Heart right ventricle (tissue), 16 donors: ENCODE results near the gene STAT6. TPM values are rescaled to one million over a fixed set of nuclear protein-coding genes. Genes with fewer than 3 reads are reported as not detected.

Experiments used
- ATAC-seq, 8 donors: fragments of 200-7000 bp; cut with Tn5 transposase; one replicate each; pipeline ENCODE4 v1.9.1; 2020; ENCODE audit warnings: mild to moderate bottlenecking in 8 of 8, moderate library complexity in 8 of 8, moderate number of reproducible peaks in 1 of 8
- DNase-seq, 2 donors: peaks; one replicate each; pipeline ENCODE4 v3.0.0-alpha.2; 2020
- H3K27ac ChIP-seq, 10 donors: fragments of 200-600 bp; sonication (generic) in 2 of 10; one replicate each; pipeline versions ENCODE4 v1.5.0 to v1.8.0; 2020 to 2022; ENCODE audit warnings: mild to moderate bottlenecking in 3 of 10
- H3K27me3 ChIP-seq, 7 donors: fragments of 200-600 bp; one replicate each; pipeline ENCODE4 v1.8.0; 2021 to 2022; ENCODE audit warnings: mild to moderate bottlenecking in 2 of 7
- H3K36me3 ChIP-seq, 9 donors: fragments of 200-600 bp; sonication (generic) in 1 of 9; one replicate each; pipeline versions ENCODE4 v1.5.0 to v1.8.0; 2020 to 2022; ENCODE audit warnings: mild to moderate bottlenecking in 2 of 9
- H3K4me1 ChIP-seq, 9 donors: fragments of 200-600 bp; sonication (generic) in 1 of 9; one replicate each; pipeline versions ENCODE4 v1.5.0 to v1.8.0; 2020 to 2022; ENCODE audit warnings: mild to moderate bottlenecking in 4 of 9
- H3K4me3 ChIP-seq, 10 donors: fragments of 200-600 bp; sonication (generic) in 2 of 10; one replicate each; pipeline versions ENCODE4 v1.5.0 to v1.8.0; 2020 to 2022; ENCODE audit warnings: mild to moderate bottlenecking in 7 of 10, moderate library complexity in 2 of 10
- H3K9me3 ChIP-seq, 11 donors: fragments of 200-600 bp in 10 of 11; sonication (generic) in 2 of 11; one replicate each; pipeline versions ENCODE4 v1.5.0 to v1.8.0; 2013 to 2022; ENCODE audit warnings: mild to moderate bottlenecking in 2 of 11, control low read depth in 1 of 11, moderate library complexity in 1 of 11
- WGBS, 2 donors: extraction: QIAGEN DNeasy Blood & Tissue Kit; methylation state at CpG; one replicate each; pipeline ENCODE4 v1.1.7; 2013; ENCODE audit warnings: inconsistent platforms in 1 of 2; 5-methylcytosine and 5-hydroxymethylcytosine counted together
- intact Hi-C, 10 donors: fragments of 100-400 bp; cut with DNase I; formaldehyde crosslinking; loops; one replicate each; pipeline versions ENCODE4 v1.11.1 to v1.14.2; 2022
- polyA plus RNA-seq, 2 donors: library from polyadenylated mRNA; stranded (reverse); fragments of 200-250 nt; gene quantifications; one replicate each; pipeline ENCODE4 v1.2.3, GENCODE V29; 2013
- total RNA-seq, 10 donors: library from RNA; stranded (reverse); fragmentation: NEBNext Ultra II Directional in 3 of 10; extraction: Animal tissue kit (Norgen Biotek cat#: 25700) in 3 of 10; gene quantifications; one replicate each; pipeline versions ENCODE4 v1.2.1 to v1.2.4, GENCODE V29; 2021 to 2023
- TF ChIP-seq, protein P1 (sequence below), 9 donors: fragments of 200-600 bp; sonication (generic) in 2 of 9; IDR thresholded peaks; one replicate each; pipeline versions ENCODE4 v1.5.0 to v1.8.0; 2021 to 2022; ENCODE audit warnings: antibody characterized with exemption in 9 of 9, mild to moderate bottlenecking in 5 of 9, moderate library complexity in 1 of 9
- donor health status: Arrhythmogenic right ventricular cardiomyopathy.
- donor health status: ischemic (EF 13 %, LVEDD 7.1; RV severe dilation, severe dysfunction).
- donor health status: healthy with polysubstance abuse.
- donor health status: DM: no; HTN: yes; CAD: no.
- donor health status: DM: no; HTN: no; CAD: no.
- donor health status: ischemic (EF 25% LVEDD 6.9; RV normal size, moderate dysfunction).
- donor health status: ischemic (EF 25% LVEDD 5.7; RV mildly dilated, moderate dysfunction).
- donor health status: healthy.
- donor health status: DM: yes; HTN: yes; CAD: no.
- donor health status: Ischemic cardiomyopathy.
- donor health status: ischemic (EF 35%, LVEDD 5.7; RV mildly dilated, moderate dysfunction).
- donor health status: nonischemic (EF 11% LVEDD 7.7; RV severe dilation, severe dysfunction).
- donor health status: DM: yes; HTN: yes; CAD: no.
- donor health status: PGD.
- donor health status: ischemic (EF 29% LVEDD 5.4; RV normal size, mild dysfunction).
- donor health status: nonischemic (EF 23%, LVEDD 6.1; RV moderate dilation, normal function).

STAT6 gene
- total and polyA plus RNA-seq, 12 donors: 23.3 to 77.8 (median 38.0) TPM

DNA sequence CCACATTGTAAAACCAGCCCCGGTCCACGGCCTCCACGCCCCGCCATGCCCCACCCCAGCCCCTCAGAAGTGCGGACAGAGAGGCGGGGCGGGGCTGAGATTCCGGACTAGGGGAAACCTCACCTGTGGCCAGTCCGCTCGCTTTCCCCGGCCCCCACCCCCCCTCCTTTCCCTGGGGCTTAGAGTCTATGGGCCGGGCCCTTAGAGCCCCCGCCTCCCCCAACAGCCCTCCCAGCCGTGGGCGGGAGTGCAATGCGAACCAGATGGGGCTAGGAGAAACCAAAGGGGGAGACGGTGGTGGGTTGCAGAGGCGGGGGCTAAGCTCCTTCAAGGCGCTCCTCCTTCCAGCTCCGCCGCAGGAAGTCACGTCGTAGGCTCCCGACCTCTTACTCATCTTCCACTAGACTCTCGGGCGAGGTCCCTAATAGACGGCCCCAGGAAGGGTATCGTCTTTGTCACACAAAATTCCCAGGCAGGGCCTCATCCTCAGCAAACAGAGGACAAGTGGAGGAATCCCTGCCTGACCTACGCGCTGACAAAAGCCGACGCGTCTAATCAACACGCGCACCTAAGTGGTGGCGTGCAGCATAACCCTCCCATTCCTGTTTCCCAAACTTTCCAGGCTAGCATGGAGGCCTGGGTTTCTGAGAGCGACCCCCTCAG lies 23.3 kb downstream of the STAT6 start:
- DNase-seq: peak; percentile 86 to 90
- ATAC-seq: peak; percentile 41 to 69 (median 66)
- intact Hi-C loops: loop anchor here in 3 of 10 donors (2.0 to 5.0 kb wide), 2 partner anchors 23 to 456 kb away; partner anchors contain the start of genes STAT6 (in 2 of the 3) and BAZ2A (in 1 of the 3)
- Histone ChIP-seq H3K27ac (peak overlapping the region; percentile 91 to 100 (median 99)), H3K27me3 (no peaks in the 10 kb centered on the region), H3K36me3 (peaks cover 0 to 21% (median 11%) of the 10 kb centered on the region in 9 donors), H3K4me1 (peaks cover 17 to 62% (median 45%) of the 10 kb centered on the region in 9 donors), H3K9me3 (no peaks in the 10 kb centered on the region), H3K4me3 (peak overlapping the region; percentile 57 to 99 (median 86))
- TF ChIP-seq, protein P1, sequence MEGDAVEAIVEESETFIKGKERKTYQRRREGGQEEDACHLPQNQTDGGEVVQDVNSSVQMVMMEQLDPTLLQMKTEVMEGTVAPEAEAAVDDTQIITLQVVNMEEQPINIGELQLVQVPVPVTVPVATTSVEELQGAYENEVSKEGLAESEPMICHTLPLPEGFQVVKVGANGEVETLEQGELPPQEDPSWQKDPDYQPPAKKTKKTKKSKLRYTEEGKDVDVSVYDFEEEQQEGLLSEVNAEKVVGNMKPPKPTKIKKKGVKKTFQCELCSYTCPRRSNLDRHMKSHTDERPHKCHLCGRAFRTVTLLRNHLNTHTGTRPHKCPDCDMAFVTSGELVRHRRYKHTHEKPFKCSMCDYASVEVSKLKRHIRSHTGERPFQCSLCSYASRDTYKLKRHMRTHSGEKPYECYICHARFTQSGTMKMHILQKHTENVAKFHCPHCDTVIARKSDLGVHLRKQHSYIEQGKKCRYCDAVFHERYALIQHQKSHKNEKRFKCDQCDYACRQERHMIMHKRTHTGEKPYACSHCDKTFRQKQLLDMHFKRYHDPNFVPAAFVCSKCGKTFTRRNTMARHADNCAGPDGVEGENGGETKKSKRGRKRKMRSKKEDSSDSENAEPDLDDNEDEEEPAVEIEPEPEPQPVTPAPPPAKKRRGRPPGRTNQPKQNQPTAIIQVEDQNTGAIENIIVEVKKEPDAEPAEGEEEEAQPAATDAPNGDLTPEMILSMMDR (IDR thresholded peaks at IDR 0.05): no peak
- WGBS, 2 donors: 0 to 1% methylated on average over 37 of the region's 37 CpGs

DNA sequence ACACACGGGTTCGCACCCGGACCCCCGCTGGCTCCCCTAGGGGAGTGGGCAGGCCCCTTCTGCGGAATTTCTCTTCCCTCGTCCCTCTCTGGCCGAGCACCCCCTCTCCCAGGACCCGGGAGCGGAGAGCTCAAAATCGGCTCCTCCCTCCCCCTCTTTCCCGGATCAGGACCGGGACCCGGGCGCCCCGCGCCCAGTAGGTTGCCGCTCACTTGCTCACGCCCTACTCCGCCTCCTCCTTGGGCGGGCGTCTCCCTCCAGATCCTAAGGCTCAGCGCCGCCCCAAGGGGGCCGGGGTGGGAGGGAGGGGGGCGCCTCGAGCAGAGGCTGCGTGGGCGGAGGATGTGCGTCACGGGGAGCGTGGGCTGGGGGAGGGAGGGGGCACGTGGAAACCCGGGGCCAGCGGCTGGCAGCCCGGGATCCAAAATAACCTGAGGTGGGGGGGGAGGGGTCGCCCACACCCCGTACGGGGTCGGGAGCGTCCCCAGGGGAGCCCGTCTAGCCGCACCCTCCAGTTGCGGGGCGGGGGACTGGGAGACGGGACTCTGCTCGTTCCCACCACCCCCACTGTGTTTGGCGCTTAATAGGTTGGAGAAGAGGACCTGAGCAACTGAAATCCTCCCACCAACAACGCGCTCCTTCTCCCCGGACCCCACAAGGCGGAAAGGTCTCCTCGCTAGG lies 24.0 kb downstream of the STAT6 start:
- Histone ChIP-seq H3K4me1 (peaks cover 14 to 55% (median 38%) of the 10 kb centered on the region in 9 donors), H3K4me3 (peak overlapping the region; percentile 57 to 99 (median 86)), H3K9me3 (no peaks in the 10 kb centered on the region), H3K27me3 (no peaks in the 10 kb centered on the region), H3K36me3 (peaks cover 0 to 14% (median 4%) of the 10 kb centered on the region in 9 donors), H3K27ac (peak overlapping the region; percentile 91 to 100 (median 99))
- 1% methylated on average over 43 to 52 of the region's 52 CpGs for WGBS, 2 donors
- TF ChIP-seq, protein P1 (IDR thresholded peaks at IDR 0.05): no peak
- peak; percentile 93 for DNase-seq
- peak; percentile 60 to 80 (median 72) for ATAC-seq
- intact Hi-C loops: loop anchor here in 2 of 10 donors (2.0 to 5.0 kb wide), 2 partner anchors 24 to 455 kb away; partner anchors contain the start of genes BAZ2A (in 1 of the 2) and STAT6 (in 1 of the 2)

DNA sequence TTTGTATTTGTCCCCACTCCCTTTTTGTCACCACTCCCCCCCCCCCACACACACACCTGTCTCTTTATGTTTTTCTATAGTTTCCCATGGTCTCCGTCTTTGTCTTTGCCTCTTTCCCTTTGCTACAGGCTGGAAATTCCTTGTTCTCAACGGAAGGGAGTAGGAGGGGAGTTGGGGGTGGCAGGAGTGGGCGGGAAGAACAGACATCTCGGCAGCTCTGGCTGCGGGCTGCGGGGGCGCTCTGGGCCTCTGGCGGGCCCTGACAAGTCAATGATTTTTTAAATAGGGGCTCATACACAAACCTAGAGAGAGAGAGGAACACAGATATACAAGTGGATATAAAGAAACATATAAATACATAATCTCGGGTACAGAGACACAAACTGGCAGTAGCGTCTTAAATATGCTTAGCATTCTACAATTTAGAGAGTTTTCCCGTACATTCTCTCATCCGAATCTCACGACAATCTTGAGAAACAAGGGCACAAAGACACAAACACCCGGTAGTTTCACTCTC lies 24.6 kb downstream of the STAT6 start:
- H3K36me3 ChIP-seq: peaks cover 0 to 8% (median 3%) of the 10 kb centered on the region in 9 donors
- ATAC-seq (peak in 5 of 8 donors; percentile 11 to 46 (median 34)), DNase-seq (peak; percentile 71 to 80)
- H3K27ac ChIP-seq: peak overlapping the region; percentile 91 to 100 (median 99)
- intact Hi-C loops: loop anchor here in 2 of 10 donors (1.0 to 5.0 kb wide), 3 partner anchors 24 to 454 kb away; partner anchors contain the start of genes STAT6 (in 2 of the 2) and BAZ2A (in 1 of the 2)
- no peaks in the 10 kb centered on the region for H3K9me3 ChIP-seq
- H3K4me1 ChIP-seq: peaks cover 13 to 50% (median 32%) of the 10 kb centered on the region in 9 donors
- no peaks in the 10 kb centered on the region for H3K27me3 ChIP-seq
- TF ChIP-seq, protein P1 (IDR thresholded peaks at IDR 0.05): peak in 6 of 9 donors; percentile 26 to 59 (median 40)
- H3K4me3 ChIP-seq: peak overlapping the region; percentile 57 to 99 (median 86)
- 1 to 2% methylated on average over 14 of the region's 14 CpGs for WGBS, 2 donors

DNA sequence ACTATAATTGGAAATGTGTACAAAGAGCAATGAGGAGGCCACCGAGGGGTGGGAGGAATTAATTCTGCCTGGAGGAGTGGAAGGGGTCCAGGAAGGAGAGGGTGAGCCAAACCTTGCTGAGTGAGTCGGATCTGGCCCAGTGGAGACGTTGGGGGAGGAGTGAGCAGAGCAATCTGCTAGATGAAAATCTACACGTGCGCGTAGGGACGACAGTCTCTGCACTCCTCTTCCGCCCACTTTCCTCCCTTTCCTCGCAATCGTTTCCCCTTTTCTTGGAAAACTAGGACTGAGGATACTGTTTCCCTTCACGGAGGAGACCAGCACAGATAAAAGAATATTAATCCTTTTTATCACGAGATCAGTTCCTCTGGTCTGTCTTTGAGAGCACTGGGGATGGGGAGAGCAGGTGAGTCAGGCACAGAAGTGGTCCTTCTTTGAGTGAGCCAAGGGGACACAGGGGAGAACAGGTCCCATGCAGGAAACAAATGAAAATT lies 25.1 kb downstream of the STAT6 start:
- H3K4me1 ChIP-seq: peaks cover 9 to 45% (median 27%) of the 10 kb centered on the region in 9 donors
- no peaks in the 10 kb centered on the region for H3K9me3 ChIP-seq
- ATAC-seq (no peak), DNase-seq (peak in 1 of 2 donors; percentile 52)
- intact Hi-C loops: loop anchor here in 2 of 10 donors (1.0 to 5.0 kb wide), 3 partner anchors 25 to 454 kb away; partner anchors contain the start of genes STAT6 (in 2 of the 2) and BAZ2A (in 1 of the 2)
- H3K27ac ChIP-seq: peak overlapping the region; percentile 91 to 100 (median 99)
- TF ChIP-seq, protein P1 (IDR thresholded peaks at IDR 0.05): no peak
- no peaks in the 10 kb centered on the region for H3K27me3 ChIP-seq
- peak overlapping the region in 8 of 10 donors; percentile 57 to 99 (median 90) for H3K4me3 ChIP-seq
- H3K36me3 ChIP-seq: peaks cover 0 to 3% (median 0%) of the 10 kb centered on the region in 9 donors
- 23% methylated on average over 12 of the region's 12 CpGs for WGBS, 2 donors
